Omental fat pad (tissue), 4 donors: ENCODE measurements around the gene ZNF234. TPM values are rescaled to one million over a fixed set of nuclear protein-coding genes. Genes with fewer than 3 reads are reported as not detected.
"Not testable (repeated sequence)": the region's sequence is repeated elsewhere in the genome, so short reads cannot be mapped to it uniquely, and the experiment has no call there.

ENCODE experiments used
- ATAC-seq: fragments of 150-250 bp; one replicate; pipeline ENCODE4 v1.9.1; 2016; ENCODE audit warnings: mild to moderate bottlenecking, moderate library complexity; ENCODE audit not compliant: low FRiP score
- DNase-seq: peaks from one replicate; pipeline ENCODE4 v3.0.0-alpha.2; 2019; ENCODE audit warnings: low spot score
- CTCF ChIP-seq, 3 donors: fragments of 450-650 bp; IDR thresholded peaks; one replicate each; pipeline ENCODE4 v1.5.1; 2016 to 2017; ENCODE audit warnings: antibody characterized with exemption in 3 of 3, mild to moderate bottlenecking in 3 of 3, moderate library complexity in 2 of 3
- total RNA-seq, 4 donors: library from RNA; depleted of rRNA; stranded (reverse); fragments of >200 nt; gene quantifications; one replicate each; pipeline ENCODE4 v1.1.0, GENCODE V29; 2016

ZNF234 gene
- total RNA-seq, 4 donors from 2014 or later, result 4.8 to 11.3 (median 8.4) TPM

GRCh38 chr19:44151491-44151890, 10.1 kb downstream of the ZNF234 start:
- ATAC-seq (no peak), DNase-seq (no peak)
- no peak for TF ChIP-seq CTCF (IDR thresholded peaks at IDR 0.05)

- no peak for TF ChIP-seq CTCF (IDR thresholded peaks at IDR 0.05)
- no peak for ATAC-seq
- DNase-seq, result no peak
Observed at GRCh38 chr19:44156475-44156874, 15.1 kb downstream of the ZNF234 start.

- ATAC-seq (no peak), DNase-seq (no peak)
- no peak for TF ChIP-seq CTCF (IDR thresholded peaks at IDR 0.05)
Observed at GRCh38 chr19:44163789-44164188, 22.4 kb downstream of the ZNF234 start.

GRCh38 chr19:44164327-44164672, 22.9 kb downstream of the ZNF234 start:
- DNase-seq (no peak), ATAC-seq (no peak)
- TF ChIP-seq CTCF (IDR thresholded peaks at IDR 0.05), result no peak

- TF ChIP-seq CTCF (IDR thresholded peaks at IDR 0.05), result no peak
- DNase-seq, result peak; percentile 44
Observed at GRCh38 chr19:44164673-44165512, 23.5 kb downstream of the ZNF234 start, which contains the start of gene ZNF226. ZNF226 (plus strand) TSS chr19:44165100; CDS start chr19:44170081, 4,981 bp downstream.

GRCh38 chr19:44170660-44171059, 29.3 kb downstream of the ZNF234 start:
- not testable (repeated sequence) for DNase-seq, ATAC-seq

More at GRCh38 chr19:44164673-44165512, 23.5 kb downstream of the ZNF234 start, which contains the start of gene ZNF226:
- ATAC-seq, result peak; percentile 99

- ATAC-seq (no peak), DNase-seq (no peak)
- TF ChIP-seq CTCF (IDR thresholded peaks at IDR 0.05), result no peak
Observed at GRCh38 chr19:44176590-44176989, 35.2 kb downstream of the ZNF234 start.
